Hepatocyte (in vitro differentiated cells): ENCODE results near the gene BATF2. TPM values are rescaled to one million over a fixed set of nuclear protein-coding genes. Genes with fewer than 3 reads are reported as not detected.

Source experiments
- DNase-seq: peaks from one replicate; pipeline ENCODE4 v3.0.0-alpha.2; 2016; ENCODE audit warnings: low spot score
- H2AFZ ChIP-seq: fragments of 200-600 bp; sonication (generic); 2 replicates; pipeline ENCODE4 v1.6.0; 2016; ENCODE audit warnings: antibody characterized with exemption, mild to moderate bottlenecking
- H3K27ac ChIP-seq: fragments of 200-600 bp; sonication (generic); 2 replicates; pipeline ENCODE4 v1.5.1; 2016; ENCODE audit warnings: mild to moderate bottlenecking
- H3K27me3 ChIP-seq: fragments of 200-600 bp; sonication (generic); 2 replicates; pipeline ENCODE4 v1.6.1; 2016
- H3K36me3 ChIP-seq: fragments of 200-600 bp; sonication (generic); replicated peaks from 2 replicates; pipeline ENCODE4 v1.5.1; 2016; ENCODE audit warnings: low read depth; ENCODE audit not compliant: insufficient read depth
- H3K4me1 ChIP-seq: fragments of 200-600 bp; sonication (generic); 2 replicates; pipeline ENCODE4 v1.5.1; 2016; ENCODE audit warnings: mild to moderate bottlenecking, moderate library complexity; ENCODE audit not compliant: insufficient read depth
- H3K4me2 ChIP-seq: fragments of 200-600 bp; sonication (generic); 2 replicates; pipeline ENCODE4 v1.6.0; 2016
- H3K4me3 ChIP-seq: fragments of 200-600 bp; sonication (generic); 2 replicates; pipeline ENCODE4 v1.5.1; 2016; ENCODE audit warnings: mild to moderate bottlenecking
- H3K79me2 ChIP-seq: fragments of 200-600 bp; sonication (generic); 2 replicates; pipeline ENCODE4 v1.6.0; 2017; ENCODE audit warnings: mild to moderate bottlenecking
- H3K9me2 ChIP-seq: fragments of 200-600 bp; sonication (generic); replicated peaks from 2 replicates; pipeline ENCODE4 v1.6.0; 2017; ENCODE audit warnings: mild to moderate bottlenecking; ENCODE audit not compliant: insufficient read depth
- H3K9me3 ChIP-seq: fragments of 200-600 bp; sonication (generic); 2 replicates; pipeline ENCODE4 v1.5.1; 2016; ENCODE audit warnings: low read depth, mild to moderate bottlenecking
- H4K20me1 ChIP-seq: fragments of 200-600 bp; sonication (generic); 2 replicates; pipeline ENCODE4 v1.6.0; 2016; ENCODE audit warnings: mild to moderate bottlenecking; ENCODE audit not compliant: insufficient read depth, poor library complexity, severe bottlenecking
- EZH2 ChIP-seq: fragments of 200-600 bp; sonication (generic); IDR thresholded peaks from 2 replicates; pipeline ENCODE4 v1.6.1; 2016; ENCODE audit warnings: antibody characterized with exemption, mild to moderate bottlenecking, borderline replicate concordance
- EZH2phosphoT487 ChIP-seq: fragments of 200-600 bp; sonication (generic); IDR thresholded peaks from one replicate; pipeline ENCODE4 v1.6.1; 2018; ENCODE audit warnings: antibody characterized with exemption, mild to moderate bottlenecking, low read depth, moderate library complexity; ENCODE audit not compliant: unreplicated experiment, severe bottlenecking
- WGBS: methylation state at CpG from one replicate; pipeline ENCODE4 v1.1.6; 2016; ENCODE audit warnings: low lambda C conversion rate; ENCODE audit errors: missing lambda C conversion rate; 5-methylcytosine and 5-hydroxymethylcytosine counted together
- polyA plus RNA-seq: library from polyadenylated mRNA; unstranded; fragments of >200 nt; fragmentation: Nextera tagmentation; extraction: Ambion mirVana; gene quantifications from 2 replicates; pipeline ENCODE4 v1.2.1, GENCODE V29; 2016
- total RNA-seq: library from RNA; depleted of rRNA; stranded (reverse); fragments of >200 nt; gene quantifications from 2 replicates; pipeline ENCODE4 v1.2.3, GENCODE V29; 2014
- TF ChIP-seq, protein P1 (sequence below): fragments of 200-600 bp; sonication (generic); IDR thresholded peaks from 2 replicates; pipeline ENCODE4 v1.5.1; 2016; ENCODE audit warnings: antibody characterized with exemption, mild to moderate bottlenecking; ENCODE audit not compliant: poor library complexity

BATF2 gene
- total and polyA plus RNA-seq, 2 experiments from 2014 or later: 1.9 to 2.6 TPM

DNA sequence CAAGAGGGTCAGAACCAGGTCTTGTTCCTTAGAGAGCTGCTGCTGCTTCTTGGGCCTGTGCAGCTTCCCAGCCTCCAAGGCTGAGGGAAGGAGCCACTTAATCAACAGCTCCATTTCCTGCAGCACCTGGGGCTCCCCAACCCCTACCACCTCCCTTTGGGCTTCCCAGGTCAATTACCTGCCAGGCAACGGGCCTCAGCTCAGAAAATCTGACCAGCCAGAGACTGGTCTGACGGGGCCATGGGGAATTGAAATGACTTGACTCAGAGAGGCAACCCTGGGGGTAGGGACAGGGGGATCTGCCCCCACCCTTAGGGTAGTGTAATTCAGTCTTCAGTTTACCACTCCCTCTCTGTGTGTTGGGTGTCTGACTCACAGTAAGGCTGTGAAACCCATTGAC lies 20.1 kb downstream of the BATF2 start:
- Histone ChIP-seq H3K9me3 (no peaks in the 10 kb centered on the region), H3K4me3 (no peak overlapping the region), H3K27me3 (no peaks in the 10 kb centered on the region), H3K4me1 (no peaks in the 10 kb centered on the region), H4K20me1 (no peaks in the 10 kb centered on the region), H3K27ac (no peak overlapping the region), H3K9me2 (no peaks in the 10 kb centered on the region), H3K36me3 (no peaks in the 10 kb centered on the region), H3K79me2 (no peaks in the 10 kb centered on the region), H2AFZ (no peak overlapping the region), H3K4me2 (no peak overlapping the region)
- no peak for DNase-seq
- WGBS: 81% methylated on average over 2 of the region's 2 CpGs
- TF ChIP-seq EZH2phosphoT487: no peak

DNA sequence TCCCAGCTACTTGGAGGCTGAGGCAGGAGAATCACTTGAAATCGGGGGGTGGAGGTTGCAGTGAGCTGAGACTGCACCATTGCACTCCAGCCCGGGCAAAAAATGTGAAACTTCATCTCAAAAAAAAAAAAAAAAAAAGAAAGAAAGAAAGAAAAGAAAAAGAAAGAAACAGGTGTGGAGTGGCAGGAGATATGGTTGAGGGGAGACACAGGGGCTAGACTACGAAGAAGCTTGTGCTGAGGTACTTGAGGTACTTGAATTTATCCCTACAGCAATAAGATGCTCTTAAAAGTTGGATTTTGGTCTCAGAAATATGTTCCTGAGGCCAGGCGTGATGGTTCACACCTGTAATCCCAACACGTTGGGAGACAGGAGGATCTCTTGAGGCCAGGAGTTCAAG lies 22.6 kb downstream of the BATF2 start:
- 81% methylated on average over 5 of the region's 5 CpGs for WGBS
- H3K4me3 ChIP-seq: no peak overlapping the region
- no peak overlapping the region for H3K27ac ChIP-seq

DNA sequence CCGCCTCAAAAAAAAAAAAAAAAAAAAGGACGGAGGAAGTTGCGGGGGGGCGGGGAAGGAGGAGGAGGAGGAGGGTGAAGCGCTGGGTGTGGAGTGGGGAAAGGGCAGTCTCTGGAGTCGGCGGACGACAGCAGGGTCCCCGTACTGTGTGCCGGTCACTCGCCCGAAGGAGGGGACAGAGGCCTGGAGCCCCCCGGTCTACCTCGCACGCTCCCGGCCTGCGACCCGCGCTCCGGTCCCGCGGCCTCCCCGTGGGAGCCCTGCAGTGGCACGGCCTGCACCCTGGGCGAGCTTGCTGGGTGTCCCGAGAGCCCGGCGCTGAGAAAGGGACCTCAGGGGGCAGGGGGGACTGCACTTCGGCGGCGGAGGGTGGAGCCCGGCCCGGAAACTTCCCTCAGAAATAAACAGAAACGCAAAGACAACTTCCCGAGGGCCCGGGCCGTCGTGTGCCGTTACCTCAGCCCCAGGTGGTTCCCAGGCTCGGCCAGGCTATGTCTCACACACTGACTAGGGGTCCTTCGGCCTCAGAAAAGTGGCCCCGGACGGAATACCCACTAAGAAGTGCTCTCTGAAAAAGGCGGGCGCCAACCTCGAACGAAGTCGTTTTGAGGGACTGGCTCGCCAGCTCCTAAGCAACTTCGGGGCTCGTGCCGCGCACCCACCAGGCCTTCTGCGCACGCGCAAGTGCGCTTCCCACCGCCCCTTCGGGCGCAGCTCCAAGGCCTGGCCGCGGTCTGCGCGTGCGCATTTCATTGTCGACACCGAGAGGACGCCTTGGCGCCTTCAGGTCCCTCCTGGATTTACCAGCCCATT lies 25.1 kb downstream of the BATF2 start, which contains the start of gene MAJIN:
TSS of gene MAJIN (minus strand) at position 688 of the 813 bp plus-strand sequence. CDS start 12,703 bp downstream, outside the sequence.
- Histone ChIP-seq H2AFZ (no peak within 1 kb of the TSS), H3K79me2 (no peaks in the 10 kb centered on the region), H3K4me1 (no peaks in the 10 kb centered on the region), H3K9me3 (no peaks in the 10 kb centered on the region), H3K27me3 (no peaks in the 10 kb centered on the region), H3K9me2 (no peaks in the 10 kb centered on the region), H4K20me1 (no peaks in the 10 kb centered on the region), H3K4me2 (no peak within 1 kb of the TSS), H3K4me3 (no peak within 1 kb of the TSS), H3K36me3 (no peaks in the 10 kb centered on the region), H3K27ac (no peak within 1 kb of the TSS)
- 71% methylated on average over 58 of the region's 69 CpGs for WGBS
- TF ChIP-seq, protein P1, sequence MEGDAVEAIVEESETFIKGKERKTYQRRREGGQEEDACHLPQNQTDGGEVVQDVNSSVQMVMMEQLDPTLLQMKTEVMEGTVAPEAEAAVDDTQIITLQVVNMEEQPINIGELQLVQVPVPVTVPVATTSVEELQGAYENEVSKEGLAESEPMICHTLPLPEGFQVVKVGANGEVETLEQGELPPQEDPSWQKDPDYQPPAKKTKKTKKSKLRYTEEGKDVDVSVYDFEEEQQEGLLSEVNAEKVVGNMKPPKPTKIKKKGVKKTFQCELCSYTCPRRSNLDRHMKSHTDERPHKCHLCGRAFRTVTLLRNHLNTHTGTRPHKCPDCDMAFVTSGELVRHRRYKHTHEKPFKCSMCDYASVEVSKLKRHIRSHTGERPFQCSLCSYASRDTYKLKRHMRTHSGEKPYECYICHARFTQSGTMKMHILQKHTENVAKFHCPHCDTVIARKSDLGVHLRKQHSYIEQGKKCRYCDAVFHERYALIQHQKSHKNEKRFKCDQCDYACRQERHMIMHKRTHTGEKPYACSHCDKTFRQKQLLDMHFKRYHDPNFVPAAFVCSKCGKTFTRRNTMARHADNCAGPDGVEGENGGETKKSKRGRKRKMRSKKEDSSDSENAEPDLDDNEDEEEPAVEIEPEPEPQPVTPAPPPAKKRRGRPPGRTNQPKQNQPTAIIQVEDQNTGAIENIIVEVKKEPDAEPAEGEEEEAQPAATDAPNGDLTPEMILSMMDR: no peak
- TF ChIP-seq EZH2 (no peak), EZH2phosphoT487 (no peak)
- DNase-seq: peak; percentile 39

More for the DNA sequence above, 22.6 kb downstream of the BATF2 start:
- Histone ChIP-seq H3K4me2 (no peak overlapping the region), H3K79me2 (no peaks in the 10 kb centered on the region), H3K9me3 (no peaks in the 10 kb centered on the region), H3K4me1 (no peaks in the 10 kb centered on the region), H2AFZ (no peak overlapping the region), H3K9me2 (no peaks in the 10 kb centered on the region), H3K36me3 (no peaks in the 10 kb centered on the region), H4K20me1 (no peaks in the 10 kb centered on the region), H3K27me3 (no peaks in the 10 kb centered on the region)
- DNase-seq: no peak
- TF ChIP-seq EZH2phosphoT487: no peak
- TF ChIP-seq, protein P1: no peak
- no peak for TF ChIP-seq EZH2

DNA sequence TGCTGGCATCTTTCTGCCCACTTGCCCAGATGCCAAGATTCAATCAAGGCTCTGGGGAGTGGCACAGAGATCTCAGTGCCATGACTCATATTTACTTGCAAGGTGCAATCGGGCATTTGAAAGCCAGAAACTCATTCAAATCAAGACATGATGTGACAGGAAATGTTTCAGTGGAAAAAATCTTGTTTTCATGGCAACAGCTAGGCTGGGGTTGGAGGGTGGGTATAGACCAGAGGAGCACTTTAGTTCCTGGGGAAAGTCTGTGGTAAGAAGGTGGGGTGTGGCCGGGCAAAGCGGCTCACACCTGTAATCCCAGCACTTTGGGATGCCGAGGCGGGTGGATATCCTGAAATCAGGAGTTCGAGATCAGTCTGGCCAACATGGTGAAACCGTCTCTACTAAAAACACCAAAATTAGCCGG lies 26.0 kb downstream of the BATF2 start:
- Histone ChIP-seq H3K4me2 (no peak overlapping the region), H3K36me3 (no peaks in the 10 kb centered on the region), H3K79me2 (no peaks in the 10 kb centered on the region), H2AFZ (no peak overlapping the region), H3K4me3 (no peak overlapping the region), H3K27me3 (no peaks in the 10 kb centered on the region), H3K9me3 (no peaks in the 10 kb centered on the region), H3K27ac (no peak overlapping the region), H4K20me1 (no peaks in the 10 kb centered on the region), H3K9me2 (no peaks in the 10 kb centered on the region), H3K4me1 (no peaks in the 10 kb centered on the region)
- TF ChIP-seq, protein P1: no peak
- TF ChIP-seq EZH2phosphoT487: no peak
- no peak for TF ChIP-seq EZH2
- 96% methylated on average over 8 of the region's 8 CpGs for WGBS
- DNase-seq: no peak
